ENCODE data around the gene SYNGAP1. TPM values are rescaled to one million over a fixed set of nuclear protein-coding genes. Genes with fewer than 3 reads are reported as not detected.
A peak's percentile ranks its signal among the peaks of the same experiment; 100 is the strongest.

Gene SYNGAP1
- total and polyA plus RNA-seq, 9 of the 15 experiments (the other 6 are each of a cell fraction or from before 2014, with no cell fraction given), result 0.01 to 22.8 (median 3.2) TPM

DNA sequence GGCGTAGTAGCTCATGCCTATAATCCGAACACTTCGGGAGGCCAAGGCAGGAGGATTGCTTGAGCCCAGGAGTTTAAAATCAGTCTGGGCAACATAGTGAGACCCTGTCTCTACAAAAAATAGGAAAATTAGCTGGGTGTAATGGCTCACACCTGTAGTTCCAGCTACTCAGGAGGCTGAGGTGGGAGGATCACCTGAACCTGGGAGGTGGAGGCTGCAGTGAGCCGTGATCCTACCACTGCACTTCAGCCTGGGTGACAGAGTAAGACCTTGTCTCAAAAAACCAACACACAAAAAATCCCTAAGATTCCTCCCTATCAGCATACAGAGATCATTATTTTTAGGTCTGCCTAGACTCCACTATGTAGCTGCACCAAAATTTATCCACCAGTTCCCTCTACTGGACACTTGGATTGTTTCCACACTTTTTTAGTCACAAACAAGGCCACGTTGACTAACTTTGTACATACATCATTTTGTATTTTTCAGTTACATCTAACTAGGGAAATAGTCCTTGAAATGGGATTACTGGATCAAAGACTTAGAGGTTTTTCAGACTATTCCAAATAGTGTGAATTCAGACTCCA lies 12.6 kb upstream of the SYNGAP1 start:
- Histone ChIP-seq H3K27me3 (ENCODE audit: control insufficient read depth in 2 of 2, insufficient read depth in 2 of 2, low read length in 2 of 2) (no peaks in the 10 kb centered on the region), H3K27ac (ENCODE audit: extremely low read depth, low read depth, low read length) (peak overlapping the region; percentile 21; the same call in 1 of the 3 replicates), H2AFZ (ENCODE audit: low read depth, low read length) (no peak overlapping the region), H3K4me2 (ENCODE audit: insufficient read depth, low read length) (no peak overlapping the region), H3K9me3 (replicated peaks; ENCODE audit: control insufficient read depth, insufficient read depth, low read depth, low read length) (no peaks in the 10 kb centered on the region), H3K9me1 (ENCODE audit: control insufficient read depth, insufficient read depth, low read length) (no peaks in the 10 kb centered on the region), H3K9ac (ENCODE audit: insufficient read depth in 1 of 2, low read depth in 2 of 2, low read length in 2 of 2) (no peak overlapping the region), H4K20me1 (replicated peaks; ENCODE audit: control insufficient read depth, insufficient read depth, low read length) (peaks cover 2% of the 10 kb centered on the region; the same call in 1 of the 2 replicates), H3K4me1 (replicated peaks in 1 of 2; ENCODE audit: control insufficient read depth in 2 of 2, insufficient read depth in 2 of 2, low read length in 2 of 2) (peaks cover 9 to 20% of the 10 kb centered on the region in 2 experiments; a peak in 4 of 5 replicates), H3K4me3 (no peak overlapping the region), H3K79me2 (ENCODE audit: control insufficient read depth, insufficient read depth, low read length) (peaks cover 12% of the 10 kb centered on the region), H3K36me3 (ENCODE audit: control insufficient read depth, insufficient read depth, low read length) (peaks cover 72% of the 10 kb centered on the region)
- in situ Hi-C loops (cut with MboI), result loop anchor here (10.0 kb wide), 1 partner anchor 132 kb away; the partner anchor contains the start of genes B3GALT4, RPS18 and VPS52
- TSS peak; percentile 7 for BruUV-seq (replicated peaks)
- CTCF ChIA-PET (ENCODE audit: low intra/inter-chr PET ratio), result interaction anchor here (0.8 to 2.7 kb wide), 5 partner anchors 19 to 288 kb away, joined by 3 to 64 read pairs (median 5); partner anchors contain the start of gene B3GALT4
- ATAC-seq (no peak), FAIRE-seq (peak; percentile 80), DNase-seq (ENCODE audit: extremely low read depth in 1 of 4, low spot score in 3 of 4) (peak in 2 of 4 experiments; percentile 22 to 63)
- intact Hi-C loops (cut with micrococcal nuclease), result loop anchor here (1.0 kb wide), 1 partner anchor 127 kb away; no protein-coding TSS in a partner anchor
- POLR2A ChIA-PET, result interaction anchor here (0.6 to 2.0 kb wide), 9 partner anchors 10 to 185 kb away, joined by 3 to 9 read pairs (median 3); partner anchors contain the start of genes B3GALT4, PFDN6, RGL2 and RPS18
- 80% methylated on average over 5 of the region's 5 CpGs for WGBS (ENCODE audit: insufficient coverage, low coverage, missing lambda C conversion rate)
- TF ChIP-seq XRCC4 (IDR thresholded peaks at IDR 0.05; ENCODE audit: extremely low read depth, insufficient read depth, insufficient read length) (no peak), POLR2B (IDR thresholded peaks at IDR 0.05; ENCODE audit: low read depth, partially characterized antibody) (peak; percentile 49), BCL6 (CRISPR knock-in tag; IDR thresholded peaks at IDR 0.05) (no peak), ATF1 (CRISPR knock-in tag; IDR thresholded peaks at IDR 0.05) (no peak), ATF1 (tag; IDR thresholded peaks at IDR 0.05) (0 out of 2 replicates have a peak, but pooled peaks have one; percentile 9), FOSL1 (tag; conservative IDR thresholded peaks at IDR 0.05) (0 out of 2 replicates have a peak, but pooled peaks have one; percentile 15), ZNF431 (CRISPR knock-in tag; IDR thresholded peaks at IDR 0.05) (0 out of 2 replicates have a peak, but pooled peaks have one; percentile 14), RAD21 (CRISPR knock-in tag; conservative IDR thresholded peaks at IDR 0.05 in 1 of 2, IDR thresholded peaks at IDR 0.05 in 1 of 2) (peak; percentile 77 to 82)
- TF ChIP-seq, protein P1, sequence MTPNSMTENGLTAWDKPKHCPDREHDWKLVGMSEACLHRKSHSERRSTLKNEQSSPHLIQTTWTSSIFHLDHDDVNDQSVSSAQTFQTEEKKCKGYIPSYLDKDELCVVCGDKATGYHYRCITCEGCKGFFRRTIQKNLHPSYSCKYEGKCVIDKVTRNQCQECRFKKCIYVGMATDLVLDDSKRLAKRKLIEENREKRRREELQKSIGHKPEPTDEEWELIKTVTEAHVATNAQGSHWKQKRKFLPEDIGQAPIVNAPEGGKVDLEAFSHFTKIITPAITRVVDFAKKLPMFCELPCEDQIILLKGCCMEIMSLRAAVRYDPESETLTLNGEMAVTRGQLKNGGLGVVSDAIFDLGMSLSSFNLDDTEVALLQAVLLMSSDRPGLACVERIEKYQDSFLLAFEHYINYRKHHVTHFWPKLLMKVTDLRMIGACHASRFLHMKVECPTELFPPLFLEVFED (CRISPR knock-in tag; conservative IDR thresholded peaks at IDR 0.05), result 0 out of 2 replicates have a peak, but pooled peaks have one; percentile 58
- TF ChIP-seq, protein P2, sequence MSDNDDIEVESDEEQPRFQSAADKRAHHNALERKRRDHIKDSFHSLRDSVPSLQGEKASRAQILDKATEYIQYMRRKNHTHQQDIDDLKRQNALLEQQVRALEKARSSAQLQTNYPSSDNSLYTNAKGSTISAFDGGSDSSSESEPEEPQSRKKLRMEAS (CRISPR knock-in tag; IDR thresholded peaks at IDR 0.05), result no peak
- TF ChIP-seq, protein P3, sequence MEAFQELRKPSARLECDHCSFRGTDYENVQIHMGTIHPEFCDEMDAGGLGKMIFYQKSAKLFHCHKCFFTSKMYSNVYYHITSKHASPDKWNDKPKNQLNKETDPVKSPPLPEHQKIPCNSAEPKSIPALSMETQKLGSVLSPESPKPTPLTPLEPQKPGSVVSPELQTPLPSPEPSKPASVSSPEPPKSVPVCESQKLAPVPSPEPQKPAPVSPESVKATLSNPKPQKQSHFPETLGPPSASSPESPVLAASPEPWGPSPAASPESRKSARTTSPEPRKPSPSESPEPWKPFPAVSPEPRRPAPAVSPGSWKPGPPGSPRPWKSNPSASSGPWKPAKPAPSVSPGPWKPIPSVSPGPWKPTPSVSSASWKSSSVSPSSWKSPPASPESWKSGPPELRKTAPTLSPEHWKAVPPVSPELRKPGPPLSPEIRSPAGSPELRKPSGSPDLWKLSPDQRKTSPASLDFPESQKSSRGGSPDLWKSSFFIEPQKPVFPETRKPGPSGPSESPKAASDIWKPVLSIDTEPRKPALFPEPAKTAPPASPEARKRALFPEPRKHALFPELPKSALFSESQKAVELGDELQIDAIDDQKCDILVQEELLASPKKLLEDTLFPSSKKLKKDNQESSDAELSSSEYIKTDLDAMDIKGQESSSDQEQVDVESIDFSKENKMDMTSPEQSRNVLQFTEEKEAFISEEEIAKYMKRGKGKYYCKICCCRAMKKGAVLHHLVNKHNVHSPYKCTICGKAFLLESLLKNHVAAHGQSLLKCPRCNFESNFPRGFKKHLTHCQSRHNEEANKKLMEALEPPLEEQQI (IDR thresholded peaks at IDR 0.05), result no peak
- TF ChIP-seq, protein P4, sequence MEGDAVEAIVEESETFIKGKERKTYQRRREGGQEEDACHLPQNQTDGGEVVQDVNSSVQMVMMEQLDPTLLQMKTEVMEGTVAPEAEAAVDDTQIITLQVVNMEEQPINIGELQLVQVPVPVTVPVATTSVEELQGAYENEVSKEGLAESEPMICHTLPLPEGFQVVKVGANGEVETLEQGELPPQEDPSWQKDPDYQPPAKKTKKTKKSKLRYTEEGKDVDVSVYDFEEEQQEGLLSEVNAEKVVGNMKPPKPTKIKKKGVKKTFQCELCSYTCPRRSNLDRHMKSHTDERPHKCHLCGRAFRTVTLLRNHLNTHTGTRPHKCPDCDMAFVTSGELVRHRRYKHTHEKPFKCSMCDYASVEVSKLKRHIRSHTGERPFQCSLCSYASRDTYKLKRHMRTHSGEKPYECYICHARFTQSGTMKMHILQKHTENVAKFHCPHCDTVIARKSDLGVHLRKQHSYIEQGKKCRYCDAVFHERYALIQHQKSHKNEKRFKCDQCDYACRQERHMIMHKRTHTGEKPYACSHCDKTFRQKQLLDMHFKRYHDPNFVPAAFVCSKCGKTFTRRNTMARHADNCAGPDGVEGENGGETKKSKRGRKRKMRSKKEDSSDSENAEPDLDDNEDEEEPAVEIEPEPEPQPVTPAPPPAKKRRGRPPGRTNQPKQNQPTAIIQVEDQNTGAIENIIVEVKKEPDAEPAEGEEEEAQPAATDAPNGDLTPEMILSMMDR (IDR thresholded peaks at IDR 0.05 in 2 of 3, conservative IDR thresholded peaks at IDR 0.05 in 1 of 3; ENCODE audit: insufficient read depth in 2 of 3, low read depth in 1 of 3, low read length in 3 of 3), result peak; percentile 56 to 83 (median 59); a peak in 5 of 6 replicates
- TF ChIP-seq, protein P5, sequence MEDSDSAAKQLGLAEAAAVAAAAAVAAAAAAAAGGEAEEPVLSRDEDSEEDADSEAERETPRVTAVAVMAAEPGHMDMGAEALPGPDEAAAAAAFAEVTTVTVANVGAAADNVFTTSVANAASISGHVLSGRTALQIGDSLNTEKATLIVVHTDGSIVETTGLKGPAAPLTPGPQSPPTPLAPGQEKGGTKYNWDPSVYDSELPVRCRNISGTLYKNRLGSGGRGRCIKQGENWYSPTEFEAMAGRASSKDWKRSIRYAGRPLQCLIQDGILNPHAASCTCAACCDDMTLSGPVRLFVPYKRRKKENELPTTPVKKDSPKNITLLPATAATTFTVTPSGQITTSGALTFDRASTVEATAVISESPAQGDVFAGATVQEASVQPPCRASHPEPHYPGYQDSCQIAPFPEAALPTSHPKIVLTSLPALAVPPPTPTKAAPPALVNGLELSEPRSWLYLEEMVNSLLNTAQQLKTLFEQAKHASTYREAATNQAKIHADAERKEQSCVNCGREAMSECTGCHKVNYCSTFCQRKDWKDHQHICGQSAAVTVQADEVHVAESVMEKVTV (CRISPR knock-in tag; IDR thresholded peaks at IDR 0.05), result peak; percentile 60
